K562 (cell line): ENCODE results near the gene BLTP3B. TPM values are rescaled to one million over a fixed set of nuclear protein-coding genes. Genes with fewer than 3 reads are reported as not detected.

ENCODE experiments used
- BCL6 ChIP-seq: fragments of 250-450 bp; sonication (Bioruptor Pico); IDR thresholded peaks from 2 replicates; pipeline ENCODE4 v1.4.0; 2020
- BRF2 ChIP-seq: IDR thresholded peaks from 3 replicates; pipeline ENCODE4 v1.6.1; 2011; ENCODE audit warnings: borderline replicate concordance, mild to moderate bottlenecking; ENCODE audit not compliant: insufficient read length, insufficient read depth
- CHD7 ChIP-seq: fragments of 200-600 bp; sonication (generic); IDR thresholded peaks from one replicate; pipeline ENCODE4 v1.6.1; 2012; ENCODE audit warnings: mild to moderate bottlenecking, low read depth, low read length, inconsistent platforms
- FOXK2 ChIP-seq, 2 experiments: fragments of 450-650 bp; IDR thresholded peaks in 1 of 2; conservative IDR thresholded peaks in 1 of 2; 2 replicates each; pipeline ENCODE4 v1.6.1; 2016; ENCODE audit warnings: low read depth in 2 of 2, mild to moderate bottlenecking in 1 of 2
- MAZ ChIP-seq, 2 experiments: fragments of 450-650 bp in 1 of 2; sonication (generic) in 1 of 2; formaldehyde crosslinking; IDR thresholded peaks in 1 of 2; conservative IDR thresholded peaks in 1 of 2; 2 replicates each; pipeline versions ENCODE4 v1.4.0 to v1.5.0; 2020; ENCODE audit warnings: mild to moderate bottlenecking in 1 of 2, missing genetic modification reagents in 1 of 2
- NEUROD1 ChIP-seq: fragments of 150-350 bp; IDR thresholded peaks from 2 replicates; pipeline ENCODE4 v1.6.1; 2014; ENCODE audit warnings: borderline replicate concordance, low read length, low read depth; ENCODE audit not compliant: partially characterized antibody
- OTX1 ChIP-seq: fragments of 450-650 bp; formaldehyde crosslinking; IDR thresholded peaks from 2 replicates; pipeline ENCODE4 v1.4.0; 2022; ENCODE audit warnings: mild to moderate bottlenecking
- POLR3G ChIP-seq: IDR thresholded peaks from 2 replicates; pipeline ENCODE4 v1.6.1; 2011; ENCODE audit not compliant: insufficient read length, insufficient replicate concordance; ENCODE audit errors: extremely low read depth
- ZBTB12 ChIP-seq: fragments of 250-450 bp; sonication (Bioruptor Pico); IDR thresholded peaks from 2 replicates; pipeline ENCODE4 v1.4.0; 2020
- ZNF785 ChIP-seq: fragments of 250-450 bp; sonication (Bioruptor Pico); IDR thresholded peaks from 2 replicates; pipeline ENCODE4 v1.4.0; 2020; ENCODE audit warnings: mild to moderate bottlenecking
- polyA plus RNA-seq, 8 experiments: library from polyadenylated mRNA; depleted of rRNA in 4 of 8; stranded (reverse) in 5 of 8; unstranded in 3 of 8; fragments of >200 nt; fragmentation: Nextera tagmentation in 2 of 8; fragmentation: Illumina TruSeq in 1 of 8; extraction: Ambion mirVana in 2 of 8; extraction: Trizol in 1 of 8; gene quantifications; 2 replicates each; pipeline versions ENCODE4 v1.2.1 to v1.2.3, GENCODE V29; 2011 to 2014; ENCODE audit warnings: inconsistent platforms in 1 of 8, missing spikeins in 1 of 8
- total RNA-seq, 7 experiments: library from RNA; depleted of rRNA in 6 of 7; stranded (reverse); fragments of >200 nt in 6 of 7; fragmentation: Illumina TruSeq in 2 of 7; extraction: Trizol in 2 of 7; gene quantifications; 2 replicates each; pipeline versions ENCODE4 v1.2.1 to v1.2.3, GENCODE V29; 2011 to 2021; ENCODE audit warnings: low replicate concordance in 1 of 7
- TF ChIP-seq, protein P1 (sequence below): fragments of 450-650 bp; conservative IDR thresholded peaks from 2 replicates; pipeline ENCODE4 v1.6.1; 2016; ENCODE audit warnings: missing genetic modification characterization, low read depth, mild to moderate bottlenecking, missing compliant biosample characterization, moderate library complexity

The BLTP3B gene
- total and polyA plus RNA-seq, 9 of the 15 experiments (the other 6 are each of a cell fraction or from before 2014, with no cell fraction given): 3.9 to 27.4 (median 19.7) TPM

GRCh38 chr12:100163416-100164152 is 20.9 kb upstream of the BLTP3B start (continued):
- TF ChIP-seq CHD7: no peak
- TF ChIP-seq BCL6 (CRISPR knock-in tag): no peak
- TF ChIP-seq, protein P1, sequence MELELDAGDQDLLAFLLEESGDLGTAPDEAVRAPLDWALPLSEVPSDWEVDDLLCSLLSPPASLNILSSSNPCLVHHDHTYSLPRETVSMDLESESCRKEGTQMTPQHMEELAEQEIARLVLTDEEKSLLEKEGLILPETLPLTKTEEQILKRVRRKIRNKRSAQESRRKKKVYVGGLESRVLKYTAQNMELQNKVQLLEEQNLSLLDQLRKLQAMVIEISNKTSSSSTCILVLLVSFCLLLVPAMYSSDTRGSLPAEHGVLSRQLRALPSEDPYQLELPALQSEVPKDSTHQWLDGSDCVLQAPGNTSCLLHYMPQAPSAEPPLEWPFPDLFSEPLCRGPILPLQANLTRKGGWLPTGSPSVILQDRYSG (tag): no peak
- no peak for TF ChIP-seq BRF2
- TF ChIP-seq MAZ (CRISPR knock-in tag; conservative IDR thresholded peaks at IDR 0.05 in 1 of 2, IDR thresholded peaks at IDR 0.05 in 1 of 2): peak in 1 of 2 experiments; percentile 66; a peak in 2 of 4 replicates
- TF ChIP-seq ZBTB12 (CRISPR knock-in tag): no peak
- TF ChIP-seq OTX1 (CRISPR knock-in tag): no peak
- no peak for TF ChIP-seq ZNF785 (CRISPR knock-in tag)
- no peak for TF ChIP-seq NEUROD1
- TF ChIP-seq FOXK2 (conservative IDR thresholded peaks at IDR 0.05 in 1 of 2, IDR thresholded peaks at IDR 0.05 in 1 of 2; ENCODE audit: low read depth in 2 of 2): 0 out of 4 replicates have a peak, but pooled peaks of 1 of the 2 experiments have one; percentile 32
- no peak for TF ChIP-seq POLR3G
